GM19397 (cell line): ENCODE measurements around the gene CLPTM1L.
"Not testable (repeated sequence)": the region's sequence is repeated elsewhere in the genome, so short reads cannot be mapped to it uniquely, and the experiment has no call there.

Source experiments
- ATAC-seq: cut with Tn5 transposase; IDR thresholded peaks from one replicate; pipeline ENCODE4 v1.9.1; 2021; ENCODE audit warnings: mild to moderate bottlenecking, moderate library complexity; ENCODE audit not compliant: unreplicated experiment

Gene CLPTM1L

GRCh38 chr5:1330146-1330846 lies 14.6 kb downstream of the CLPTM1L start:
- ATAC-seq: no peak

- ATAC-seq: no peak
These were observed 15.8 kb downstream of the CLPTM1L start for GRCh38 chr5:1329111-1329579.

GRCh38 chr5:1328237-1329110 lies 16.4 kb downstream of the CLPTM1L start:
- not testable (repeated sequence) for ATAC-seq

GRCh38 chr5:1326901-1327756 lies 17.8 kb downstream of the CLPTM1L start:
- ATAC-seq: not testable (repeated sequence)

GRCh38 chr5:1326532-1326875 lies 18.4 kb downstream of the CLPTM1L start:
- ATAC-seq: not testable (repeated sequence)

GRCh38 chr5:1325870-1326531 lies 18.9 kb downstream of the CLPTM1L start:
- ATAC-seq: no peak

GRCh38 chr5:1325191-1325741 lies 19.6 kb downstream of the CLPTM1L start:
- no peak for ATAC-seq

GRCh38 chr5:1324719-1325190 lies 20.1 kb downstream of the CLPTM1L start:
- ATAC-seq: no peak

GRCh38 chr5:1324301-1324700 lies 20.6 kb downstream of the CLPTM1L start:
- no peak for ATAC-seq

- no peak for ATAC-seq
These were observed 21.1 kb downstream of the CLPTM1L start for GRCh38 chr5:1323803-1324173.

GRCh38 chr5:1322955-1323802 lies 21.7 kb downstream of the CLPTM1L start:
- ATAC-seq: no peak

GRCh38 chr5:1322036-1322900 lies 22.6 kb downstream of the CLPTM1L start:
- ATAC-seq: no peak

- no peak for ATAC-seq
These were observed 23.3 kb downstream of the CLPTM1L start for GRCh38 chr5:1321576-1321975.

- ATAC-seq: no peak
These were observed 24.2 kb downstream of the CLPTM1L start for GRCh38 chr5:1320436-1321344.

GRCh38 chr5:1319436-1320256 lies 25.3 kb downstream of the CLPTM1L start:
- ATAC-seq: no peak

GRCh38 chr5:1318659-1319251 lies 26.1 kb downstream of the CLPTM1L start:
- no peak for ATAC-seq
